ENCODE measurements around the gene NBPF4.
"Not testable (repeated sequence)": the region's sequence is repeated elsewhere in the genome, so short reads cannot be mapped to it uniquely, and the experiment has no call there.

NBPF4 gene

GRCh38 chr1:108211014-108211413 is 32.9 kb downstream of the NBPF4 start:
- no peaks in the 10 kb centered on the region for H3K36me3 ChIP-seq (ENCODE audit: insufficient read depth, insufficient read length, low read length)
- H3K4me3 ChIP-seq (ENCODE audit: insufficient read length, low read depth), result no peak overlapping the region
- H3K4me1 ChIP-seq (ENCODE audit: insufficient read depth, insufficient read length), result no peaks in the 10 kb centered on the region
- no peak overlapping the region for H3K9ac ChIP-seq (ENCODE audit: insufficient read length, low read depth)
- no peak for DNase-seq (ENCODE audit: low read depth, low spot score)
- H3K9me3 ChIP-seq (ENCODE audit: insufficient read depth, low read length), result 0 out of 2 replicates have a peak, but pooled peaks cover 7% of the 10 kb centered on the region
- TF ChIP-seq YY1 (IDR thresholded peaks at IDR 0.05; ENCODE audit: insufficient read depth, insufficient read length), result no peak
- no peak for TF ChIP-seq ZNF274 (IDR thresholded peaks at IDR 0.05; ENCODE audit: low read depth, low read length)
- no peak for TF ChIP-seq SUZ12 (IDR thresholded peaks at IDR 0.05; ENCODE audit: extremely low read depth, insufficient read depth, insufficient read length)
- no peaks in the 10 kb centered on the region for H3K27me3 ChIP-seq (ENCODE audit: insufficient read depth, insufficient read length)

GRCh38 chr1:108209456-108210108 is 34.3 kb downstream of the NBPF4 start:
- H3K4me1 ChIP-seq (ENCODE audit: insufficient read depth, insufficient read length), result no peaks in the 10 kb centered on the region
- H3K4me3 ChIP-seq (ENCODE audit: insufficient read length, low read depth), result no peak overlapping the region
- no peak for TF ChIP-seq ZNF274 (IDR thresholded peaks at IDR 0.05; ENCODE audit: low read depth, low read length)
- 0 out of 2 replicates have a peak, but pooled peaks cover 7% of the 10 kb centered on the region for H3K9me3 ChIP-seq (ENCODE audit: insufficient read depth, low read length)
- DNase-seq (ENCODE audit: low read depth, low spot score), result no peak
- H3K27me3 ChIP-seq (ENCODE audit: insufficient read depth, insufficient read length), result no peaks in the 10 kb centered on the region
- no peaks in the 10 kb centered on the region for H3K36me3 ChIP-seq (ENCODE audit: insufficient read depth, insufficient read length, low read length)
- peak overlapping the region; percentile 22 for H3K9ac ChIP-seq (ENCODE audit: insufficient read length, low read depth)

- DNase-seq (ENCODE audit: low read depth, low spot score), result no peak
- TF ChIP-seq ZNF274 (IDR thresholded peaks at IDR 0.05; ENCODE audit: low read depth, low read length) (no peak), YY1 (IDR thresholded peaks at IDR 0.05; ENCODE audit: insufficient read depth, insufficient read length) (peak; percentile 49)
- Histone ChIP-seq H3K4me3 (ENCODE audit: insufficient read length, low read depth) (no peak overlapping the region), H3K9ac (ENCODE audit: insufficient read length, low read depth) (peak overlapping the region; percentile 52), H3K27me3 (ENCODE audit: insufficient read depth, insufficient read length) (no peaks in the 10 kb centered on the region), H3K9me3 (ENCODE audit: insufficient read depth, low read length) (0 out of 2 replicates have a peak, but pooled peaks cover 7% of the 10 kb centered on the region), H3K4me1 (ENCODE audit: insufficient read depth, insufficient read length) (no peaks in the 10 kb centered on the region), H3K36me3 (ENCODE audit: insufficient read depth, insufficient read length, low read length) (no peaks in the 10 kb centered on the region)
These were observed 35.0 kb downstream of the NBPF4 start for GRCh38 chr1:108208724-108209446.

- not testable (repeated sequence) for H3K9ac ChIP-seq (ENCODE audit: insufficient read length, low read depth); H3K4me1 ChIP-seq (ENCODE audit: insufficient read depth, insufficient read length); H3K4me3 ChIP-seq (ENCODE audit: insufficient read length, low read depth); DNase-seq (ENCODE audit: low read depth, low spot score); H3K36me3 ChIP-seq (ENCODE audit: insufficient read depth, insufficient read length, low read length); H3K9me3 ChIP-seq (ENCODE audit: insufficient read depth, low read length); H3K27me3 ChIP-seq (ENCODE audit: insufficient read depth, insufficient read length)
These were observed 40.3 kb downstream of the NBPF4 start for GRCh38 chr1:108203582-108203981.

- Histone ChIP-seq H3K36me3 (ENCODE audit: insufficient read depth, insufficient read length, low read length) (peaks cover 20% of the 10 kb centered on the region), H3K27me3 (ENCODE audit: insufficient read depth, insufficient read length) (no peaks in the 10 kb centered on the region), H3K4me3 (ENCODE audit: insufficient read length, low read depth) (no peak overlapping the region), H3K9ac (ENCODE audit: insufficient read length, low read depth) (no peak overlapping the region), H3K9me3 (ENCODE audit: insufficient read depth, low read length) (no peaks in the 10 kb centered on the region), H3K4me1 (ENCODE audit: insufficient read depth, insufficient read length) (no peaks in the 10 kb centered on the region)
- no peak for TF ChIP-seq SUZ12 (IDR thresholded peaks at IDR 0.05; ENCODE audit: extremely low read depth, insufficient read depth, insufficient read length)
- TF ChIP-seq ZNF274 (IDR thresholded peaks at IDR 0.05; ENCODE audit: low read depth, low read length), result no peak
- no peak for TF ChIP-seq YY1 (IDR thresholded peaks at IDR 0.05; ENCODE audit: insufficient read depth, insufficient read length)
- DNase-seq (ENCODE audit: low read depth, low spot score), result no peak
These were observed 42.2 kb downstream of the NBPF4 start for GRCh38 chr1:108201687-108202086.

GRCh38 chr1:108200687-108201051 is 43.2 kb downstream of the NBPF4 start:
- H3K4me1 ChIP-seq (ENCODE audit: insufficient read depth, insufficient read length), result no peaks in the 10 kb centered on the region
- peak overlapping the region; percentile 98 for H3K4me3 ChIP-seq (ENCODE audit: insufficient read length, low read depth)
- H3K9me3 ChIP-seq (ENCODE audit: insufficient read depth, low read length), result no peaks in the 10 kb centered on the region
- peak overlapping the region; percentile 98 for H3K9ac ChIP-seq (ENCODE audit: insufficient read length, low read depth)
- no peak for DNase-seq (ENCODE audit: low read depth, low spot score)
- H3K36me3 ChIP-seq (ENCODE audit: insufficient read depth, insufficient read length, low read length), result peaks cover 30% of the 10 kb centered on the region
- TF ChIP-seq SUZ12 (IDR thresholded peaks at IDR 0.05; ENCODE audit: extremely low read depth, insufficient read depth, insufficient read length) (no peak), YY1 (IDR thresholded peaks at IDR 0.05; ENCODE audit: insufficient read depth, insufficient read length) (no peak), ZNF274 (IDR thresholded peaks at IDR 0.05; ENCODE audit: low read depth, low read length) (no peak)
- no peaks in the 10 kb centered on the region for H3K27me3 ChIP-seq (ENCODE audit: insufficient read depth, insufficient read length)

GRCh38 chr1:108199781-108200686 is 43.8 kb downstream of the NBPF4 start, which contains the start of gene SLC25A24:
Gene SLC25A24 (minus strand): TSS chr1:108200343. CDS start chr1:108200138, 205 bp downstream.
- H3K4me3 ChIP-seq (ENCODE audit: insufficient read length, low read depth), result peak within 1 kb of the TSS; percentile 98
- peaks cover 37% of the 10 kb centered on the region for H3K36me3 ChIP-seq (ENCODE audit: insufficient read depth, insufficient read length, low read length)
- H3K9me3 ChIP-seq (ENCODE audit: insufficient read depth, low read length), result no peaks in the 10 kb centered on the region
- DNase-seq (ENCODE audit: low read depth, low spot score), result peak; percentile 70
- no peaks in the 10 kb centered on the region for H3K4me1 ChIP-seq (ENCODE audit: insufficient read depth, insufficient read length)
- H3K9ac ChIP-seq (ENCODE audit: insufficient read length, low read depth), result peak within 1 kb of the TSS; percentile 98
- TF ChIP-seq SUZ12 (IDR thresholded peaks at IDR 0.05; ENCODE audit: extremely low read depth, insufficient read depth, insufficient read length) (no peak), YY1 (IDR thresholded peaks at IDR 0.05; ENCODE audit: insufficient read depth, insufficient read length) (no peak), ZNF274 (IDR thresholded peaks at IDR 0.05; ENCODE audit: low read depth, low read length) (no peak)
- no peaks in the 10 kb centered on the region for H3K27me3 ChIP-seq (ENCODE audit: insufficient read depth, insufficient read length)

All from NT2/D1 (cell line).